Endothelial cell of umbilical vein (primary cell): Measurements from ENCODE around the gene BRSK2. TPM values are rescaled to one million over a fixed set of nuclear protein-coding genes. Genes with fewer than 3 reads are reported as not detected.

Experiments used
- BruUV-seq: library from RNA; stranded (reverse); fragments of 400-500 nt; replicated peaks from 2 replicates; lab custom pipeline; 2021; lab: Mats Ljungman, UMichigan
- CTCF ChIA-PET: fragments of 300-600, 350-600 bp; sonication (Branson Sonifier 250); formaldehyde crosslinking; loops from one replicate; lab custom pipeline; 2021; ENCODE audit warnings: antibody characterized with exemption, inconsistent platforms; lab: Charles Lee
- POLR2A ChIA-PET: fragments of 300-600, 350-600 bp; sonication (Branson Sonifier 250); formaldehyde crosslinking; loops from one replicate; lab custom pipeline; 2021; ENCODE audit warnings: antibody characterized with exemption, inconsistent platforms; lab: Charles Lee
- DNase-seq: peaks from one replicate; pipeline ENCODE4 v3.0.0-alpha.2; 2011; ENCODE audit warnings: low read depth, low spot score
- FAIRE-seq: peaks from 2 replicates; lab custom pipeline; 2011; peaks lifted over from hg19 to GRCh38; lab: Jason Lieb, UNC
- H2AFZ ChIP-seq: 2 replicates; pipeline ENCODE4 v1.6.0; 2012; ENCODE audit warnings: low read depth, low read length, control low read depth, inconsistent platforms
- H3K27ac ChIP-seq: 2 replicates; pipeline ENCODE4 v1.5.1; 2011; ENCODE audit warnings: low read depth, mild to moderate bottlenecking, control low read depth, low read length, moderate library complexity; ENCODE audit not compliant: insufficient read depth
- H3K27me3 ChIP-seq, 2 experiments: 2 replicates each; pipeline versions ENCODE4 v1.6.0 to v1.6.1; 2011; ENCODE audit warnings: low read length in 2 of 2, mixed read lengths in 1 of 2; ENCODE audit not compliant: control insufficient read depth in 2 of 2, insufficient read depth in 2 of 2
- H3K36me3 ChIP-seq, 2 experiments: 2 replicates in 1 of 2; 3 replicates in 1 of 2; pipeline ENCODE4 v1.5.1; 2011; ENCODE audit warnings: low read length in 2 of 2, mild to moderate bottlenecking in 1 of 2, moderate library complexity in 1 of 2; ENCODE audit not compliant: control insufficient read depth in 2 of 2, insufficient read depth in 2 of 2; ENCODE audit errors: extremely low read depth in 1 of 2
- H3K4me1 ChIP-seq: 3 replicates; pipeline ENCODE4 v1.5.1; 2011; ENCODE audit warnings: mild to moderate bottlenecking, low read length; ENCODE audit not compliant: control insufficient read depth, insufficient read depth; ENCODE audit errors: extremely low read depth
- H3K4me2 ChIP-seq: 2 replicates; pipeline ENCODE4 v1.6.1; 2011; ENCODE audit warnings: low read length, control low read depth, mixed read lengths; ENCODE audit not compliant: insufficient read depth
- H3K4me3 ChIP-seq, 3 experiments: fragments of 200-600 bp in 1 of 3; sonication (generic), shearing (Covaris generic) in 1 of 3; replicated peaks in 1 of 3; 2 replicates each; pipeline ENCODE4 v1.5.1; 2011 to 2016; ENCODE audit warnings: control low read depth in 3 of 3, low read length in 3 of 3, mild to moderate bottlenecking in 2 of 3, inconsistent platforms in 1 of 3, low read depth in 1 of 3, moderate library complexity in 1 of 3; ENCODE audit not compliant: insufficient read depth in 1 of 3
- H3K79me2 ChIP-seq: 2 replicates; pipeline ENCODE4 v1.6.0; 2012; ENCODE audit warnings: low read length, inconsistent platforms; ENCODE audit not compliant: control insufficient read depth, insufficient read depth
- H3K9ac ChIP-seq: replicated peaks from 2 replicates; pipeline ENCODE3; 2011; ENCODE audit warnings: low read length, control low read depth; ENCODE audit not compliant: insufficient read depth; ENCODE audit errors: extremely low read depth
- H3K9me1 ChIP-seq: replicated peaks from 3 replicates; pipeline ENCODE4 v1.6.0; 2011; ENCODE audit warnings: mild to moderate bottlenecking, low read length; ENCODE audit not compliant: control insufficient read depth, insufficient read depth; ENCODE audit errors: extremely low read depth
- H3K9me3 ChIP-seq: replicated peaks from 2 replicates; pipeline ENCODE4 v1.5.1; 2012; ENCODE audit warnings: low read length, inconsistent platforms; ENCODE audit not compliant: control insufficient read depth, insufficient read depth
- H4K20me1 ChIP-seq: replicated peaks from 2 replicates; pipeline ENCODE3; 2011; ENCODE audit warnings: mild to moderate bottlenecking, low read length; ENCODE audit not compliant: control insufficient read depth, insufficient read depth; ENCODE audit errors: extremely low read depth
- EZH2 ChIP-seq: IDR thresholded peaks from 2 replicates; pipeline ENCODE4 v1.6.1; 2012; ENCODE audit warnings: borderline replicate concordance, low read depth, mild to moderate bottlenecking, moderate library complexity, low read length, inconsistent platforms; ENCODE audit not compliant: severe bottlenecking
- FOS ChIP-seq: IDR thresholded peaks from 2 replicates; pipeline ENCODE4 v1.6.1; 2011; ENCODE audit warnings: mild to moderate bottlenecking, low read length, moderate library complexity, borderline replicate concordance; ENCODE audit not compliant: insufficient read depth
- JUN ChIP-seq: IDR thresholded peaks from 2 replicates; pipeline ENCODE4 v1.6.1; 2011; ENCODE audit warnings: borderline replicate concordance, low read depth; ENCODE audit not compliant: insufficient read length, insufficient read depth
- MYC ChIP-seq: IDR thresholded peaks from one replicate; pipeline ENCODE4 v1.6.1; 2011; ENCODE audit warnings: mild to moderate bottlenecking, low read depth, low read length
- POLR2A ChIP-seq: IDR thresholded peaks from 2 replicates; pipeline ENCODE4 v1.6.1; 2012; ENCODE audit warnings: low read depth, mild to moderate bottlenecking, control low read depth, low read length
- dilution Hi-C: fragments of 300-500 bp; cut with MboI; formaldehyde crosslinking; loops from one replicate; pipeline ENCODE4 v1.15.0; 2019; ENCODE audit warnings: low sequenced_read_pairs; ENCODE audit not compliant: extremely low pct_ligation_motif_present
- intact Hi-C: fragments of 100-400 bp; cut with micrococcal nuclease; formaldehyde crosslinking; loops from one replicate; pipeline ENCODE4 v1.10.0; 2022
- polyA plus RNA-seq, 4 experiments: library from polyadenylated mRNA; depleted of rRNA in 3 of 4; stranded (reverse) in 3 of 4; unstranded in 1 of 4; fragments of >200 nt; gene quantifications; 2 replicates each; pipeline versions ENCODE4 v1.2.1 to v1.2.3, GENCODE V29; 2011 to 2012; ENCODE audit warnings: missing spikeins in 1 of 4
- total RNA-seq: library from RNA; stranded (reverse); gene quantifications from 2 replicates; pipeline ENCODE4 v1.2.3, GENCODE V29; 2021
- TF ChIP-seq, protein P1 (sequence below), 2 donors: IDR thresholded peaks; 1 replicate in 1 of 2; 2 replicates in 1 of 2; pipeline ENCODE4 v1.5.1; 2011; ENCODE audit warnings: low read length in 2 of 2, mild to moderate bottlenecking in 2 of 2, moderate library complexity in 2 of 2, control low read depth in 1 of 2, inconsistent platforms in 1 of 2, low read depth in 1 of 2; ENCODE audit not compliant: insufficient read depth in 1 of 2; ENCODE audit errors: extremely low read depth in 1 of 2

Gene BRSK2
- total and polyA plus RNA-seq, 2 donors (not counting 3 experiments of a cell fraction or from before 2014, with no cell fraction given), result 0.08 to 0.20 TPM

- FAIRE-seq (peak; percentile 48), DNase-seq (peak; percentile 41)
- Histone ChIP-seq H3K9me1 (no peaks in the 10 kb centered on the region), H3K4me1 (no peaks in the 10 kb centered on the region), H3K79me2 (no peaks in the 10 kb centered on the region), H3K4me2 (peak overlapping the region; percentile 17), H3K27me3 (peaks cover 3 to 4% of the 10 kb centered on the region in 2 experiments), H4K20me1 (no peaks in the 10 kb centered on the region), H3K9ac (peak overlapping the region; percentile 46), H3K4me3 (peak overlapping the region; percentile 13 to 37 (median 33)), H3K9me3 (no peaks in the 10 kb centered on the region), H2AFZ (peak overlapping the region; percentile 92), H3K27ac (no peak overlapping the region), H3K36me3 (no peaks in the 10 kb centered on the region)
- POLR2A ChIA-PET, result no interaction called here
- dilution Hi-C loops, result no loop called here
- no TSS peak for BruUV-seq
- TF ChIP-seq, protein P1, sequence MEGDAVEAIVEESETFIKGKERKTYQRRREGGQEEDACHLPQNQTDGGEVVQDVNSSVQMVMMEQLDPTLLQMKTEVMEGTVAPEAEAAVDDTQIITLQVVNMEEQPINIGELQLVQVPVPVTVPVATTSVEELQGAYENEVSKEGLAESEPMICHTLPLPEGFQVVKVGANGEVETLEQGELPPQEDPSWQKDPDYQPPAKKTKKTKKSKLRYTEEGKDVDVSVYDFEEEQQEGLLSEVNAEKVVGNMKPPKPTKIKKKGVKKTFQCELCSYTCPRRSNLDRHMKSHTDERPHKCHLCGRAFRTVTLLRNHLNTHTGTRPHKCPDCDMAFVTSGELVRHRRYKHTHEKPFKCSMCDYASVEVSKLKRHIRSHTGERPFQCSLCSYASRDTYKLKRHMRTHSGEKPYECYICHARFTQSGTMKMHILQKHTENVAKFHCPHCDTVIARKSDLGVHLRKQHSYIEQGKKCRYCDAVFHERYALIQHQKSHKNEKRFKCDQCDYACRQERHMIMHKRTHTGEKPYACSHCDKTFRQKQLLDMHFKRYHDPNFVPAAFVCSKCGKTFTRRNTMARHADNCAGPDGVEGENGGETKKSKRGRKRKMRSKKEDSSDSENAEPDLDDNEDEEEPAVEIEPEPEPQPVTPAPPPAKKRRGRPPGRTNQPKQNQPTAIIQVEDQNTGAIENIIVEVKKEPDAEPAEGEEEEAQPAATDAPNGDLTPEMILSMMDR (IDR thresholded peaks at IDR 0.05; ENCODE audit: extremely low read depth in 1 of 2, insufficient read depth in 1 of 2, low read depth in 1 of 2, low read length in 2 of 2), result peak in 1 of 2 donors; percentile 19
- no peak for TF ChIP-seq POLR2A
- TF ChIP-seq JUN, result no peak
- TF ChIP-seq EZH2, result peak; percentile 46
- TF ChIP-seq FOS, result no peak
- no peak for TF ChIP-seq MYC
- CTCF ChIA-PET, result interaction anchor here (0.7 kb wide), 1 partner anchor 15 kb away, joined by 3 read pairs; no protein-coding TSS in a partner anchor
- intact Hi-C loops, result loop anchor here (2.0 to 10.0 kb wide), 3 partner anchors 46 to 132 kb away; partner anchors contain the start of gene TOLLIP
Observed at GRCh38 chr11:1382831-1383607, 6.7 kb upstream of the BRSK2 start.
